Measurements from ENCODE around the gene GATB.
"Not testable (repeated sequence)": the region's sequence is repeated elsewhere in the genome, so short reads cannot be mapped to it uniquely, and the experiment has no call there.

The GATB gene

GRCh38 chr4:151785484-151786157 is 24.8 kb upstream of the GATB start:
- no peak for DNase-seq (ENCODE audit: low read depth in 2 of 2)

GRCh38 chr4:151784706-151785105 is 23.9 kb upstream of the GATB start:
- DNase-seq (ENCODE audit: low read depth in 2 of 2) = no peak

GRCh38 chr4:151783867-151784266 is 23.1 kb upstream of the GATB start:
- no peak for DNase-seq (ENCODE audit: low read depth in 2 of 2)

- DNase-seq (ENCODE audit: low read depth in 2 of 2) = no peak
Observed at GRCh38 chr4:151782296-151782695, 21.5 kb upstream of the GATB start.

- no peak for DNase-seq (ENCODE audit: low read depth in 2 of 2)
Observed at GRCh38 chr4:151781026-151781425, 20.2 kb upstream of the GATB start.

- DNase-seq (ENCODE audit: low read depth in 2 of 2) = no peak
Observed at GRCh38 chr4:151777471-151777870, 16.7 kb upstream of the GATB start.

- DNase-seq (ENCODE audit: low read depth in 2 of 2) = no peak
Observed at GRCh38 chr4:151774324-151774723, 13.5 kb upstream of the GATB start.

- DNase-seq (ENCODE audit: low read depth in 2 of 2) = no peak
Observed at GRCh38 chr4:151772274-151772673, 11.5 kb upstream of the GATB start.

- DNase-seq (ENCODE audit: low read depth in 2 of 2) = no peak
Observed at GRCh38 chr4:151771664-151772063, 10.9 kb upstream of the GATB start.

- no peak for DNase-seq (ENCODE audit: low read depth in 2 of 2)
Observed at GRCh38 chr4:151770154-151770553, 9.3 kb upstream of the GATB start.

GRCh38 chr4:151768835-151769234 is 8.0 kb upstream of the GATB start:
- no peak for DNase-seq (ENCODE audit: low read depth in 2 of 2)

GRCh38 chr4:151766691-151767090 is 5.9 kb upstream of the GATB start:
- no peak for DNase-seq (ENCODE audit: low read depth in 2 of 2)

- DNase-seq (ENCODE audit: low read depth in 2 of 2) = no peak
Observed at GRCh38 chr4:151760002-151760401, 805 bp downstream of the GATB start.

GRCh38 chr4:151753056-151753455 is 7.8 kb downstream of the GATB start:
- no peak for DNase-seq (ENCODE audit: low read depth in 2 of 2)

- DNase-seq (ENCODE audit: low read depth in 2 of 2) = no peak
Observed at GRCh38 chr4:151750156-151750555, 10.7 kb downstream of the GATB start.

GRCh38 chr4:151745481-151746231 is 15.2 kb downstream of the GATB start:
- no peak for DNase-seq (ENCODE audit: low read depth in 2 of 2)

GRCh38 chr4:151744614-151745013 is 16.2 kb downstream of the GATB start:
- no peak for DNase-seq (ENCODE audit: low read depth in 2 of 2)

- DNase-seq (ENCODE audit: low read depth in 2 of 2) = no peak
Observed at GRCh38 chr4:151743894-151744293, 16.9 kb downstream of the GATB start.

- DNase-seq (ENCODE audit: low read depth in 2 of 2) = no peak
Observed at GRCh38 chr4:151743128-151743854, 17.5 kb downstream of the GATB start.

GRCh38 chr4:151738720-151739517 is 21.9 kb downstream of the GATB start:
- no peak for DNase-seq (ENCODE audit: low read depth in 2 of 2)

- DNase-seq (ENCODE audit: low read depth in 2 of 2) = not testable (repeated sequence)
Observed at GRCh38 chr4:151736852-151737251, 24.0 kb downstream of the GATB start.

- no peak for DNase-seq (ENCODE audit: low read depth in 2 of 2)
Observed at GRCh38 chr4:151736361-151736760, 24.4 kb downstream of the GATB start.
